GM21717 (cell line): ENCODE data around the gene RPS3.

Experiments
- ATAC-seq: cut with Tn5 transposase; IDR thresholded peaks from one replicate; pipeline ENCODE4 v1.9.1; 2021; ENCODE audit warnings: mild to moderate bottlenecking, moderate library complexity; ENCODE audit not compliant: unreplicated experiment

The RPS3 gene

DNA sequence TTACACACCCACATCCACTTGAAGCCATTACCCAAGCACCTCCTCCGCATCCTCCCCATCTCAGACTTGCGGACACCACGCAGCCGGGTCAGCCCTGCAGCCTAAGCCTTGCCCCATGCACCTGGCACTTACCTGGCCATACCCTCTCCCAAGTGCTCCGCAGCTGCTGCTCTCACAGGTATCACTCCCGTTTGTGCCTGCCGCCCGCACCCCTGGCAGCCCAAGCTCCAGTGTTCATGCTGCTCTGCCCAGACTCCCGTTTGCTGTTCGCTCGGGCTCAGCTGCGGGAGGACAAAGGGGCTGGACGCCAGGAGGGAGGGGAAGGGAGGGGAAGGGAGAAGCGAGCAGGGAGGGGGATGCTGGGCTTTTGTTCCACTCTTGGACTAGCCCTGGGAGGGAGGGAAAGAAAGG is 33.6 kb downstream of the RPS3 start, which contains the start of gene KLHL35:
KLHL35 (minus strand) TSS at position 293 of the 411 bp plus-strand sequence. CDS start 2,574 bp downstream, outside the sequence.
- no peak for ATAC-seq

DNA sequence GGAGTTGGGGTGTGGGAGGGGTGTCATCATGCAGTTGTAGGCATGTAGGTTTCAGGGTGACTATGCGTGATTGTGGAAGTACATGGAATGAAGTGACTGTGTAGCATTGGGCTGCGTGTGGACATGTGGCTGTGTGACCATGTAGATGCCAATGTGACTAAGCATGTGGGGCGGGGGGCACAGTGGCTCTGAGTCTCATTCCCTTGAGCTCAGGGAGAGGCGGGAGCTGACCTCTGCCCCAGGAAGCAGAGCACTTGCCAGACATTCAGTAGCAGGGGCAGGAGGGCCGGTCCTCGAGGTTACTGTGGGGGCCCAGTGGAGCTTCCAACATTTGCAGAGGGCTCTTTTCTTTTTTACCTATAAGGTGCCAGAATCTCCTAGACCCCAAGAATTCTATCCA is 34.1 kb downstream of the RPS3 start:
- ATAC-seq, result no peak

GRCh38 chr11:75434051-75434450 is 34.7 kb downstream of the RPS3 start:
- ATAC-seq, result no peak

DNA sequence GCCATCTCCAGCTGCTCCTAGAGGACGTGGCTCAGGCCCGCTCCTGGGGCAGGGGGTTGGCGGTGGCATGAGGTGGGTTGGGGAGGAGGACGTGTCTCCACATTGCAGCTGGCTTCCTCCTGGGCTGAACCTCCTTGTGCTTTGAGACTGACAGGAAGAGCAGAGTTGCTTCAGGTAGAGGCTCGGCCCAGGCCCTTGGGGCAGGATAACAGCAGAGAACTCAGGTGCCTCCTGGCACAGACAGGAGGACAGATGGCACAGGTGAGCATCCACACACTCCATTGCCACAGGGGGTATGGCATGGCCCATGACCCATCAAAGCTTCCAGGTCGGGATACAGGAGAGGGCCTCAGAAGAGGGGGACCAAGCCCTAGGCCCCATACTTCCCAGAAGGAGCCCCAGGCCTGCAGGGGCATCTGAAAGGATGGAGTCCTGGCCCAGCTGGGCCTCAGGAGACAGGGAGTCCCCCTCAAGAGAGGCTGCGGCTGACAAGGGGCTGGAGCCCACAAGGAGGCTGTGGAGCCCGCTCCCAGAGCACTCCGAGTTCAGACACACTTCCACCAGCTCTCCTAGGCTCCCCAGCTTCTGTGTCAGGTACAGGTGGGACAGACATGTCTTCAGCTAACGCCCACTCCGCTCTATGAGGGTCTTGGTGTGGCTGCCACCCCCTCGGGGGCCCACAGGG is 35.7 kb downstream of the RPS3 start:
- ATAC-seq, result no peak

DNA sequence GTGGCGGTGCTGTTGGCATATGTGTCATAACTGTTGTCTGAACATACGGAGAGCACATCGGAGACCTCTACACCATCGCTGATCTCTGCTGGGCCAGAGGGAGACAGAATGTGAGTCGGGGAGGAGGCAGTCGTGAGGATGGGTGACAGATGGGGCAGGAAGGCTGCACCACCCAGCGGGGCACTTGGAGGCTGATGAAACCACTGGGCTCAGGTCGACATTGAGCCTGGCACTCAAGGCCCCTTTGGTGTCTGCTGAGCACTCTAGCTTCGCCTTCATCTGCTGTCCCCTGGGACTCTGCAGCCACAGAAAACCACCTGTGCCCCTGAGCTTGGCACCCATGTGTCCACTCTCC is 36.2 kb downstream of the RPS3 start:
- no peak for ATAC-seq

GRCh38 chr11:75436806-75437205 is 37.5 kb downstream of the RPS3 start:
- no peak for ATAC-seq

DNA sequence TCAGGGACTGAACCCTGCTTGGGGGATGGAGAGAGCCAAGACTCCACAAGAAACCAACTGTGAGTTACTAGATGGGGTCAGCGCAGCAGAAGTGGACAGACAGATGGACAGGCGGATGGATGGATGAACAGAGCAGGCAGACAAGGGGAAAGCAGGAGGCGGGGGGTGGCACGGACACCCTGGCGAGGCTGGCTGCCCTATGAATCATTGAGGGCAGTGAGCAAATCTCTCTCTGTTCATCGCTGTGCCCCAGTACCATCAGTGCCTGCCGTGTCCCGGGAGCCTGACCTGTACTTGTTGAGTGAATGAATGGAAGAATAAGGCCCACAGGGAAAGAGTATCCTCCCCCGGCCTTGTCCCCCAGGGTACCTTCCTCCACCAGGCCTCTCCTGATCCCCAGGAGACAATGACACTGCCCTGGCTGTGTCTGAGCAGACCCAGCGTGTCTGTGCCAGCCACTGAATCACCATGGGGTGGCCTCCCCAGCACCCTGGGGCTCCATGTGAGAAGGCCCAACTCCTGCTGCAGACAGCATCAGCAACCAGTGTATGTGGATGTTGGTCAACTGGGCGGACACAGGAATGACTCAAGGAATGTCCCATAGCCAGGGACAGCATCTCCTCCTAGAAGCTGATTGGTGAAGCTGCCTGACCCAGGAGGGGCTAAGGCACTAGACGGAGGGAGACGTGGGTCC is 38.8 kb downstream of the RPS3 start:
- ATAC-seq, result no peak

GRCh38 chr11:75439026-75439425 is 39.7 kb downstream of the RPS3 start:
- ATAC-seq, result no peak

DNA sequence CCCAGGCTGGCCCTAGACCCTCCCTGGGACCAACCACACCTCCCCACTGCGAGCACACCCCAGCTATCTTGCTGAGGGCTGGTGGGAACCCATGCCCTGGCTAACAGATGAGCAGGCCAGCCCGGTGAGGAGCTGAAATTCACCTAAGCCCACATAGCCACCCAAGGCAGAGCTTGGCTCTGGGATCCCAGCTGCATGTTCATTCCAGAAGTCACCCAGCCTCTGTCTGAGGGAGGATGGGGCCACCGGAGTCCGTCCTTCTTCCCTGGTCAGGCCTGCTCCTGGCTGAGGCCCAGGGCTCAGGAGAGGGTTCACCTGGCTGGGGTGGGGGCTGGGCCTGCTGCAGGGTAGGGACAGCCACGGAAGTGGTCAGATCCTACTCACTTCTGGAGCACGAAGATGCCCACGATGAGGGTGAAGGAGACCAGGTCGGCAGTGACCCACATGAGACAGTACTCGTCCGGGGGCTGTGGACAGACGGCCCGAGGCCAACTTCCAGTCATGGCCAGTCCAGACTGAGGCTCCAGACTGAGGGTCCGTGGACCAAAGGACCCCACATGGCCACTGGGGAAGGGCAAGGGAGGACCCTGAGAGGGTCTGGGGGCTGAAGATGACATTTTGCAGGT is 40.3 kb downstream of the RPS3 start:
- ATAC-seq, result no peak

DNA sequence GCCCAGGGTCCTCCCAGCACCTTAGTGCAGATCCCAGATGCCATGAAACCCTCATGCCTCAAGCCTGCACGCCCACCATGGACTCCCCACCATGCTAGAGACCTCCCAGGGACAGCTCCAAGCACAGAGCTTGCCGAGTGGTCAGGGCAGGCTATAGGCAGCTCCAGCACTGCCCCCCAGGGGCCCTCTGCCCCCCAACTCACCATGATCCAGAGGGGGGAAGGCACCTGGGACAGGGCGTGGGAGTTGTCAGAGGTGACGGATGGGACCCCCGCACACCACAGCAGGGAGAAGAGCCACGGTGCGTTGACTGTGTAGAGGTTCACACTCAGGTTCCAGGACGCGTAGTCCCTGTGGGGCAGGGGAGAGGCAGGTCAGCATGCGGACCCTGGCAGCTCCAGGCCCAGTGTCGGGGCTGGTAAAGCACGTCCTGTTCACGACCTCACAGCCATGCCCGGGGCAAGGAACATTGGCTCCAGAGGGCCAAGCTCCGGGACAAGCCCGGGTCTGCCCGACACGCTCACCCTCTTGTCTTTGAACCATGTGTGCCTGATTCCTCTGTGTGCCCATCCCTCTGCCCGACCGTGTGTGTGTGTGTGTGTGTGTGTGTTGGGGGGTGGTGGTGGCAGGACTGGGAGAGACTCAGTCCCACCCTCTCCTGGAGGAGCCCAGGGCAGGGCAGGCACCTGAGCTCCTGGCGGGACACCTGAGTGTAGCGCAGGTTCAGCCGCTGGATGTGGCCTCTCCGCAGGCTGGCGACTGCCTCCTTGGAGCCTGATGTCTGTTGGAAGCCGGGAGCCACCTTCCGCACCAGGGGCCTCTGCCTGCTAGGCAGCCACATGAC is 41.9 kb downstream of the RPS3 start:
- ATAC-seq, result no peak

- no peak for ATAC-seq
Observed at GRCh38 chr11:75441804-75442132, 42.5 kb downstream of the RPS3 start.

DNA sequence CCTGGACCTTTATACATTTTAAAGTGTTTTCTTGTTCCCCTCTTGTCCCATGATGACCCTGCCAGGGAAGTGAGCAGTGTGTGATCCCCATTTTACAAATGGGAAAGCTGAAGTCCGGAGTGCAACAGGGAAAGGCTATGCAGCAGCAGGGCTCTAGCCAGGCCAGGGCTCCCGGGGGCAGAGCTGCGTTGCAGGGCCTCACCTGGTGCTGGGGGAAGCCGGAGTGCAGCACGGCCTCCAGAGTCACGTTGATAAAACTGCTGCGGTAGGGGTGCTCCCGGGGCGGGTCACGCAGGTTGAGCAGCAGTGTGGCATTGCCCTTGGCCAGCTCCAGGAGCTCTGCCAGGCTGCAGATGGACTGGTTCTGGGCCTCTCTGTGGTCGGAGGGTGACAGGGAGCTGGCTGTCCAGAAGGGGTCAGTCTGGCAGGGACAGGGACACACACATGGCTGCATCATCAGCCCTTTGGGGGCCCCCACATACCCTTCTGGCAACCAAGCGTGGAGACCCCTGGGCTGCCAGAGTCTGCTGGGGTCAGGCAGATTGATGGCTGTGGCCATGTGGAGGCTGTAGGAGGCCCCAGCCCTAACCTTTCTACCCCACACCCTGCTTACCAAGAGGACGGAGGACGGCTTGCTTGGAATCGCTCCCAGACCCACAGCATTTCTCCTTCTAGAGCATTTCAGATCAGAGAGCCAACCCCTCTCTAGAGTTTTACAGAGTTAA is 43.0 kb downstream of the RPS3 start:
- ATAC-seq, result no peak

DNA sequence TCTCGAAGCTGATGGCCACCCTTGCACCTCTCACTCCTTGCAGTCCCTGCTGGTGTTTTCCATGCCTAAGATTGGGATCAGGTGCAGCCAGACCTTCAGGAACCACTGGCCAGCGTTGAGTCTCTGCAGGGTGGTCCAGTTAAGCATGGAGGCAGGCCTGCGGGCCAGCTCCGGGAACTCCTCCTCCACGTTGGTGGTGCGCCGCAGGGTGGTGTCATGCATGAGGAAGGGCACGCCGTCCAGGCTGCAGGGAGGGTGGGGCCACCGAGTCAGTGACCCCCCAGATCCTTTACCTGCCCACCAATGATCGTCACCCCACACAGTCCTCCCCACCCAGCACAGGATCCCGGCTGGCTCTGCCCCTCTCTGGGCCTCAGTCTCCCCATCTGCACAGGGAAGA is 43.7 kb downstream of the RPS3 start:
- no peak for ATAC-seq

DNA sequence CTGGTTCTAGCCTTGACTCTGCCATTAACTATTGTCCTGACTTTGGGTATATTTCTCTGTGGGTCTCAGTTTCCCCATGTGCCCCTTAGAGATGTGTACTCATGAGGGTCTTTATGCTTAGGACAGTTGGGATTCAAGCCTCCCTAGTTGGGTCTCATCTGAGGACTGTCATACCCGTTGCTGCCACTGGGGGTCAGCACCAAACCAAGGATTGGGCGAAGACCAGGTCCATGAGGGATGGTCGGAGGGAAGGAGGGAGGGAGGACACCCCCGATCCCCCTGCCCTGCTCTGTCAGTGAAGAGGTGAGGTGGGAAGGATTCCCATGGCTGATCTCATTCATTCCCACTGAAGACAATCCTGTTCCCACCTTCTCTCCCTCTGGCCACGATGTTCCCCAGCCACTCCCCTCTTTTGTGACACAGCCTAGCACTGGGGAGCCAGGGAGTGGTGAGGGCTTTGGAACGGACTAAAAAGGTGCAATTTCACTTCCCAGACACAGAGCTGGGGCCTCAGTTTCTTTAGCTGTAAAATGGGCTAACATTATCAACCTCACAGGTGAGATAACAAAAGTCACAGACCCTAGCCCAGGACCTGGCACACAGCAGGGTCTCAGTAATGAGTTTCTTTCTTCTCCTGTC is 46.1 kb downstream of the RPS3 start:
- ATAC-seq, result no peak

DNA sequence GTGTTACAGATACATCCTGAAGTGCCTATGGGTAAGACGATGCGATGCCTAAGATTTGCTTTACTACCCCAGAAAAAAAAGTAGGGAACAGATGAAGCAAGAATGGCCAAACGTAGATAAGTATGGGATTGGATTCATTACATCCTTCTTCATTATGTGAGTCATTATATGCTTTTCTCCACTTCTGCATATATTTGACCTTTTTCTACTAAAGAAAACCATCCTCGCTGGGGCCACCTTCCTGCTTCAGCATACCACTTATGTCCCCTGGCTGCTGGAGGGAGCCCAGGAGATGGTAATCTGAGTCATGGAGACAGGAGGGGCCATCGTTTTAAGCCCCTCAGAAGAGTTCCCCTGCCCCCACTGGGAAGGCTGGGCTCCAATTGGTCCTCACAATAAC is 48.1 kb downstream of the RPS3 start:
- no peak for ATAC-seq

- ATAC-seq, result no peak
Observed at GRCh38 chr11:75449271-75449670, 50.0 kb downstream of the RPS3 start.

DNA sequence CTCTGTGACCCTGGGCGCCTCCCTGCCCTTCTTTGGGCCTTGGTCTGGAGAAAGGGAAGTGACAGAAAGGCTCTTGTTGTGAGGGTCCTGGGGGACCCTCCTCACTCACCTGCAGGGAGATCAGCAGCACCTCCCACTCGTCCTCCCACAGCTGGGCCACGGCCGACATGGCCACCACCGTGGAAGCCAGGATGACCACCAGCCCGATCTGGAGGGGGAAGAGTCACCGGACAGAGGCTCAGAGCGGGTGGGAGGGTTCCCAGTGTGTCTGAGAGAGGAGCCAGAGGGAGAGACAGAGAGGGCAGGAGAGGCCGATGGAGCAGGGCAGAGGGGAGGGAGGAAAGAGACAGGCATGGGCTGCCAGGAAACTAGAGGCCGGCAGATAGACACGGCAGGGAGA is 50.5 kb downstream of the RPS3 start:
- ATAC-seq, result no peak

DNA sequence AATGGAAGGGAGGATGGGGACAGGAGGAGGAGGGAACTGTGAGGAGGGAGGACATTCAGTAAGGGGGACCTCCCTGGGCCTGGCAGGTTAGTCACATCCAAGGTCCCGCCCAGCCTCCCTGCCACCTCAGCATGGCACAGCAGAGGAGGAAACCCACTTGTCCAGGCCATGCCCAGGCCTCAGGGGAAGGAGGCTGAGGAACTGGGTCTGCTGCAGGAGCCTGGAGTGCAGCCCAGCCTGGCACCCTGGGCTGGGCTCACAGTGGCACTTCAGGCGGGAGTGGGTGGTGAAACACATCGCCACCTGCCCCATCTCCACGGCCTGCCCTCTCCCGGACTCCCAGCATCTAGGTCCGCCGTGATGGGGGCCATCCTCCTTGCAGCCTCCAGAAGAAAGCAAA is 50.9 kb downstream of the RPS3 start:
- no peak for ATAC-seq

GRCh38 chr11:75450826-75451821 is 51.8 kb downstream of the RPS3 start:
- ATAC-seq, result no peak
